K562 (cell line): ENCODE data around the gene RNF39. TPM values are rescaled to one million over a fixed set of nuclear protein-coding genes. Genes with fewer than 3 reads are reported as not detected.

Source experiments
- ARID1B ChIP-seq: fragments of 450-650 bp; IDR thresholded peaks from 2 replicates; pipeline ENCODE4 v1.6.1; 2016; ENCODE audit warnings: antibody characterized with exemption, mild to moderate bottlenecking, inconsistent platforms
- ATF1 ChIP-seq, 2 experiments: fragments of 450-650 bp in 1 of 2; IDR thresholded peaks; 2 replicates each; pipeline ENCODE4 v1.6.1; 2016; ENCODE audit warnings: missing compliant biosample characterization in 1 of 2, missing genetic modification characterization in 1 of 2
- BRF2 ChIP-seq: IDR thresholded peaks from 3 replicates; pipeline ENCODE4 v1.6.1; 2011; ENCODE audit warnings: borderline replicate concordance, mild to moderate bottlenecking; ENCODE audit not compliant: insufficient read length, insufficient read depth
- CBX2 ChIP-seq: fragments of 200-600 bp; sonication (generic); IDR thresholded peaks from one replicate; pipeline ENCODE4 v1.6.1; 2012; ENCODE audit warnings: mild to moderate bottlenecking, low read length, inconsistent platforms; ENCODE audit not compliant: insufficient read depth, poor library complexity, severe bottlenecking
- CHD1 ChIP-seq: fragments of 200-600 bp; sonication (generic); IDR thresholded peaks from one replicate; pipeline ENCODE4 v1.6.1; 2012; ENCODE audit warnings: mild to moderate bottlenecking, moderate library complexity, low read length, inconsistent platforms
- MCM5 ChIP-seq: fragments of 450-650 bp; IDR thresholded peaks from 2 replicates; pipeline ENCODE4 v1.6.1; 2016; ENCODE audit warnings: low read depth
- NFE2L1 ChIP-seq: fragments of 450-650 bp; IDR thresholded peaks from 2 replicates; pipeline ENCODE4 v1.6.1; 2016; ENCODE audit warnings: missing genetic modification characterization, low read depth, mild to moderate bottlenecking, missing compliant biosample characterization, moderate library complexity, borderline replicate concordance
- PTBP1 ChIP-seq: fragments of 200-400 bp; formaldehyde crosslinking; IDR thresholded peaks from 2 replicates; pipeline ENCODE4 v1.6.1; 2017; ENCODE audit warnings: low read depth, low read length
- RBM17 ChIP-seq: fragments of 200-400 bp; formaldehyde crosslinking; IDR thresholded peaks from 2 replicates; pipeline ENCODE4 v1.6.1; 2017; ENCODE audit warnings: low read depth, mild to moderate bottlenecking, low read length, borderline replicate concordance
- SIX5 ChIP-seq, 2 experiments: IDR thresholded peaks; 2 replicates each; pipeline ENCODE4 v1.6.1; 2011; ENCODE audit warnings: low read length in 2 of 2, borderline replicate concordance in 1 of 2, low read depth in 1 of 2, mild to moderate bottlenecking in 1 of 2, moderate library complexity in 1 of 2; ENCODE audit not compliant: insufficient read depth in 1 of 2
- SMARCB1 ChIP-seq: IDR thresholded peaks from 2 replicates; pipeline ENCODE4 v1.6.1; 2011; ENCODE audit warnings: improper control_type of control experiment, low read depth; ENCODE audit not compliant: insufficient read length
- SNIP1 ChIP-seq: fragments of 450-650 bp; IDR thresholded peaks from 2 replicates; pipeline ENCODE4 v1.7.1; 2017; ENCODE audit warnings: low read depth, mild to moderate bottlenecking
- ZFP1 ChIP-seq: fragments of 450-650 bp; formaldehyde crosslinking; IDR thresholded peaks from 2 replicates; pipeline ENCODE4 v1.4.0; 2020; ENCODE audit warnings: mild to moderate bottlenecking, mixed read lengths
- ZNF384 ChIP-seq: IDR thresholded peaks from 2 replicates; pipeline ENCODE4 v1.6.1; 2012; ENCODE audit warnings: low read depth, low read length, improper control_type of control experiment
- ZNF586 ChIP-seq: fragments of 450-650 bp; formaldehyde crosslinking; conservative IDR thresholded peaks from 2 replicates; pipeline ENCODE4 v1.4.0; 2020; ENCODE audit warnings: mild to moderate bottlenecking, moderate library complexity
- ZNF695 ChIP-seq: fragments of 450-650 bp; formaldehyde crosslinking; IDR thresholded peaks from 2 replicates; pipeline ENCODE4 v1.4.0; 2020; ENCODE audit warnings: mild to moderate bottlenecking, moderate library complexity
- ZNF764 ChIP-seq: fragments of 250-450 bp; sonication (Bioruptor Pico); IDR thresholded peaks from 2 replicates; pipeline ENCODE4 v1.4.0; 2020; ENCODE audit warnings: low read depth, mild to moderate bottlenecking, moderate library complexity
- polyA plus RNA-seq, 8 experiments: library from polyadenylated mRNA; depleted of rRNA in 4 of 8; stranded (reverse) in 5 of 8; unstranded in 3 of 8; fragments of >200 nt; fragmentation: Nextera tagmentation in 2 of 8; fragmentation: Illumina TruSeq in 1 of 8; extraction: Ambion mirVana in 2 of 8; extraction: Trizol in 1 of 8; gene quantifications; 2 replicates each; pipeline versions ENCODE4 v1.2.1 to v1.2.3, GENCODE V29; 2011 to 2014; ENCODE audit warnings: inconsistent platforms in 1 of 8, missing spikeins in 1 of 8
- total RNA-seq, 7 experiments: library from RNA; depleted of rRNA in 6 of 7; stranded (reverse); fragments of >200 nt in 6 of 7; fragmentation: Illumina TruSeq in 2 of 7; extraction: Trizol in 2 of 7; gene quantifications; 2 replicates each; pipeline versions ENCODE4 v1.2.1 to v1.2.3, GENCODE V29; 2011 to 2021; ENCODE audit warnings: low replicate concordance in 1 of 7
- TF ChIP-seq, protein P1 (sequence below): fragments of 150-350 bp; conservative IDR thresholded peaks from 2 replicates; pipeline ENCODE4 v1.6.1; 2014; ENCODE audit warnings: low read length
- TF ChIP-seq, protein P2 (sequence below): sonication (generic); formaldehyde crosslinking; IDR thresholded peaks from 2 replicates; pipeline ENCODE4 v1.8.1; 2023; ENCODE audit warnings: mild to moderate bottlenecking, missing genetic modification reagents
- TF ChIP-seq, protein P3 (sequence below): fragments of 250-450 bp; sonication (Bioruptor Pico); IDR thresholded peaks from 2 replicates; pipeline ENCODE4 v1.8.0; 2021; ENCODE audit warnings: moderate library complexity, mild to moderate bottlenecking, inconsistent platforms

The RNF39 gene
- total and polyA plus RNA-seq, 9 of the 15 experiments (the other 6 are each of a cell fraction or from before 2014, with no cell fraction given): not detected

- TF ChIP-seq, protein P1, sequence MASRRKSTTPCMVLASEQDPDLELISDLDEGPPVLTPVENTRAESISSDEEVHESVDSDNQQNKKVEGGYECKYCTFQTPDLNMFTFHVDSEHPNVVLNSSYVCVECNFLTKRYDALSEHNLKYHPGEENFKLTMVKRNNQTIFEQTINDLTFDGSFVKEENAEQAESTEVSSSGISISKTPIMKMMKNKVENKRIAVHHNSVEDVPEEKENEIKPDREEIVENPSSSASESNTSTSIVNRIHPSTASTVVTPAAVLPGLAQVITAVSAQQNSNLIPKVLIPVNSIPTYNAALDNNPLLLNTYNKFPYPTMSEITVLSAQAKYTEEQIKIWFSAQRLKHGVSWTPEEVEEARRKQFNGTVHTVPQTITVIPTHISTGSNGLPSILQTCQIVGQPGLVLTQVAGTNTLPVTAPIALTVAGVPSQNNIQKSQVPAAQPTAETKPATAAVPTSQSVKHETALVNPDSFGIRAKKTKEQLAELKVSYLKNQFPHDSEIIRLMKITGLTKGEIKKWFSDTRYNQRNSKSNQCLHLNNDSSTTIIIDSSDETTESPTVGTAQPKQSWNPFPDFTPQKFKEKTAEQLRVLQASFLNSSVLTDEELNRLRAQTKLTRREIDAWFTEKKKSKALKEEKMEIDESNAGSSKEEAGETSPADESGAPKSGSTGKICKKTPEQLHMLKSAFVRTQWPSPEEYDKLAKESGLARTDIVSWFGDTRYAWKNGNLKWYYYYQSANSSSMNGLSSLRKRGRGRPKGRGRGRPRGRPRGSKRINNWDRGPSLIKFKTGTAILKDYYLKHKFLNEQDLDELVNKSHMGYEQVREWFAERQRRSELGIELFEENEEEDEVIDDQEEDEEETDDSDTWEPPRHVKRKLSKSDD: no peak
- TF ChIP-seq, protein P2, sequence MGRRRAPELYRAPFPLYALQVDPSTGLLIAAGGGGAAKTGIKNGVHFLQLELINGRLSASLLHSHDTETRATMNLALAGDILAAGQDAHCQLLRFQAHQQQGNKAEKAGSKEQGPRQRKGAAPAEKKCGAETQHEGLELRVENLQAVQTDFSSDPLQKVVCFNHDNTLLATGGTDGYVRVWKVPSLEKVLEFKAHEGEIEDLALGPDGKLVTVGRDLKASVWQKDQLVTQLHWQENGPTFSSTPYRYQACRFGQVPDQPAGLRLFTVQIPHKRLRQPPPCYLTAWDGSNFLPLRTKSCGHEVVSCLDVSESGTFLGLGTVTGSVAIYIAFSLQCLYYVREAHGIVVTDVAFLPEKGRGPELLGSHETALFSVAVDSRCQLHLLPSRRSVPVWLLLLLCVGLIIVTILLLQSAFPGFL (CRISPR knock-in tag): no peak
- TF ChIP-seq ZFP1 (no peak), SIX5 (IDR thresholded peaks at IDR 0.05; ENCODE audit: borderline replicate concordance in 1 of 2, insufficient read depth in 1 of 2, low read depth in 1 of 2, low read length in 2 of 2) (peak; percentile 46 to 70; a peak in 3 of 4 replicates), ZNF384 (0 out of 2 replicates have a peak, but pooled peaks have one; percentile 22), RBM17 (no peak), ZNF695 (CRISPR knock-in tag) (no peak), MCM5 (no peak), SNIP1 (no peak), PTBP1 (no peak), ZNF764 (CRISPR knock-in tag) (no peak; the same call in 1 of the 2 replicates), BRF2 (no peak), ATF1 (CRISPR knock-in tag; IDR thresholded peaks at IDR 0.05) (peak; percentile 54), ATF1 (tag; IDR thresholded peaks at IDR 0.05) (peak; percentile 98), CHD1 (no peak), SMARCB1 (no peak), ARID1B (no peak; the same call in 1 of the 2 replicates), ZNF586 (CRISPR knock-in tag) (0 out of 2 replicates have a peak, but pooled peaks have one; percentile 24), CBX2 (no peak), NFE2L1 (tag) (no peak)
- TF ChIP-seq, protein P3, sequence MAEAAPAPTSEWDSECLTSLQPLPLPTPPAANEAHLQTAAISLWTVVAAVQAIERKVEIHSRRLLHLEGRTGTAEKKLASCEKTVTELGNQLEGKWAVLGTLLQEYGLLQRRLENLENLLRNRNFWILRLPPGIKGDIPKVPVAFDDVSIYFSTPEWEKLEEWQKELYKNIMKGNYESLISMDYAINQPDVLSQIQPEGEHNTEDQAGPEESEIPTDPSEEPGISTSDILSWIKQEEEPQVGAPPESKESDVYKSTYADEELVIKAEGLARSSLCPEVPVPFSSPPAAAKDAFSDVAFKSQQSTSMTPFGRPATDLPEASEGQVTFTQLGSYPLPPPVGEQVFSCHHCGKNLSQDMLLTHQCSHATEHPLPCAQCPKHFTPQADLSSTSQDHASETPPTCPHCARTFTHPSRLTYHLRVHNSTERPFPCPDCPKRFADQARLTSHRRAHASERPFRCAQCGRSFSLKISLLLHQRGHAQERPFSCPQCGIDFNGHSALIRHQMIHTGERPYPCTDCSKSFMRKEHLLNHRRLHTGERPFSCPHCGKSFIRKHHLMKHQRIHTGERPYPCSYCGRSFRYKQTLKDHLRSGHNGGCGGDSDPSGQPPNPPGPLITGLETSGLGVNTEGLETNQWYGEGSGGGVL (CRISPR knock-in tag): no peak
These were observed 8.8 kb downstream of the RNF39 start, which contains the start of gene PPP1R11 (continued) for GRCh38 chr6:30066577-30067459.
